GM23338 (cell line): ENCODE measurements around the gene TIMP3. TPM values are rescaled to one million over a fixed set of nuclear protein-coding genes. Genes with fewer than 3 reads are reported as not detected.

ENCODE experiments used
- ATAC-seq: fragments of 200-7000 bp; cut with Tn5 transposase; 3 replicates; pipeline ENCODE4 v1.9.1; 2020
- DNase-seq: peaks from one replicate; pipeline ENCODE4 v3.0.0-alpha.2; 2015; ENCODE audit warnings: low spot score
- H2AFZ ChIP-seq: fragments of 200-600 bp; sonication (generic); 2 replicates; pipeline ENCODE4 v1.8.0; 2016; ENCODE audit warnings: antibody characterized with exemption, mild to moderate bottlenecking, moderate library complexity
- H3F3A ChIP-seq: fragments of 200-600 bp; sonication (generic); replicated peaks from 2 replicates; pipeline ENCODE4 v1.8.0; 2017; ENCODE audit warnings: antibody characterized with exemption, mixed run types, low read depth
- H3K27ac ChIP-seq: fragments of 200-600 bp; sonication (generic); 2 replicates; pipeline ENCODE4 v1.6.1; 2016; ENCODE audit warnings: low read depth
- H3K27me3 ChIP-seq: fragments of 200-600 bp; sonication (generic); 2 replicates; pipeline ENCODE4 v1.8.0; 2016; ENCODE audit warnings: mild to moderate bottlenecking, mixed run types, moderate library complexity; ENCODE audit not compliant: insufficient read depth
- H3K36me3 ChIP-seq: fragments of 200-600 bp; sonication (generic); 2 replicates; pipeline ENCODE4 v1.8.0; 2016; ENCODE audit warnings: mild to moderate bottlenecking; ENCODE audit not compliant: insufficient read depth
- H3K4me1 ChIP-seq: fragments of 200-600 bp; sonication (generic); 2 replicates; pipeline ENCODE4 v1.8.0; 2016; ENCODE audit warnings: mild to moderate bottlenecking, moderate library complexity; ENCODE audit not compliant: insufficient read depth
- H3K4me2 ChIP-seq: fragments of 200-600 bp; sonication (generic); 2 replicates; pipeline ENCODE4 v1.7.1; 2017; ENCODE audit warnings: mixed run types
- H3K4me3 ChIP-seq: fragments of 200-600 bp; sonication (generic); 2 replicates; pipeline ENCODE4 v1.6.1; 2016; ENCODE audit warnings: mixed run types
- H3K79me2 ChIP-seq: fragments of 200-600 bp; sonication (generic); replicated peaks from 2 replicates; pipeline ENCODE4 v1.8.0; 2017; ENCODE audit warnings: mild to moderate bottlenecking; ENCODE audit not compliant: insufficient read depth
- H3K9me2 ChIP-seq: fragments of 200-600 bp; sonication (generic); 2 replicates; pipeline ENCODE4 v1.8.0; 2017; ENCODE audit not compliant: insufficient read depth
- H4K20me1 ChIP-seq: fragments of 200-600 bp; sonication (generic); replicated peaks from 2 replicates; pipeline ENCODE4 v1.8.0; 2017; ENCODE audit warnings: mild to moderate bottlenecking; ENCODE audit not compliant: insufficient read depth
- H3K27ac Mint-ChIP-seq: 2 replicates; pipeline ENCODE4 v1.8.0; 2020; ENCODE audit warnings: inconsistent platforms, mild to moderate bottlenecking, moderate library complexity, mixed read lengths
- H3K27me3 Mint-ChIP-seq: 3 replicates; pipeline ENCODE4 v1.8.0; 2022; ENCODE audit warnings: low read depth, mild to moderate bottlenecking, moderate library complexity, mixed read lengths, inconsistent platforms; ENCODE audit not compliant: insufficient read depth, poor library complexity
- H3K36me3 Mint-ChIP-seq: 3 replicates; pipeline ENCODE4 v1.8.0; 2021; ENCODE audit warnings: low read depth, mild to moderate bottlenecking, inconsistent platforms, moderate library complexity, mixed read lengths
- H3K4me1 Mint-ChIP-seq: 3 replicates; pipeline ENCODE4 v1.8.0; 2020; ENCODE audit warnings: mild to moderate bottlenecking, inconsistent platforms, mixed read lengths
- H3K4me3 Mint-ChIP-seq: 3 replicates; pipeline ENCODE4 v1.8.0; 2021; ENCODE audit warnings: moderate library complexity, mild to moderate bottlenecking, inconsistent platforms, mixed read lengths
- H3K9me3 Mint-ChIP-seq: 3 replicates; pipeline ENCODE4 v1.8.0; 2020; ENCODE audit warnings: moderate library complexity, mild to moderate bottlenecking, inconsistent platforms, mixed read lengths
- CREB1 ChIP-seq: fragments of 250-450 bp; sonication (Bioruptor Pico); IDR thresholded peaks from 2 replicates; pipeline ENCODE4 v1.5.0; 2020; ENCODE audit warnings: low read depth, mild to moderate bottlenecking, moderate library complexity
- EZH2 ChIP-seq: fragments of 200-600 bp; sonication (generic); IDR thresholded peaks from one replicate; pipeline ENCODE4 v1.8.0; 2017; ENCODE audit warnings: antibody characterized with exemption, mild to moderate bottlenecking, low read depth; ENCODE audit not compliant: unreplicated experiment
- EZH2phosphoT487 ChIP-seq: fragments of 200-600 bp; sonication (generic); IDR thresholded peaks from one replicate; pipeline ENCODE4 v1.8.1; 2018; ENCODE audit warnings: antibody characterized with exemption; ENCODE audit not compliant: unreplicated experiment
- POLR2AphosphoS5 ChIP-seq: IDR thresholded peaks from 2 replicates; pipeline ENCODE4 v1.6.1; 2016; ENCODE audit warnings: antibody characterized with exemption, low read depth
- ZNF331 ChIP-seq: fragments of 250-450 bp; sonication (Bioruptor Pico); IDR thresholded peaks from 2 replicates; pipeline ENCODE4 v1.5.0; 2020; ENCODE audit warnings: low read depth, mild to moderate bottlenecking, moderate library complexity
- polyA plus RNA-seq: library from polyadenylated mRNA; unstranded; fragments of >200 nt; fragmentation: Nextera tagmentation; extraction: Ambion mirVana; gene quantifications from 2 replicates; pipeline ENCODE4 v1.2.1, GENCODE V29; 2016
- total RNA-seq: library from RNA; depleted of rRNA; stranded (reverse); fragments of >200 nt; shearing (Covaris generic); gene quantifications from 2 replicates; pipeline ENCODE4 v1.2.3, GENCODE V29; 2014
- TF ChIP-seq, protein P1 (sequence below): IDR thresholded peaks from one replicate; pipeline ENCODE4 v1.6.1; 2018; ENCODE audit warnings: antibody characterized with exemption; ENCODE audit not compliant: unreplicated experiment
- TF ChIP-seq, protein P2 (sequence below), 2 experiments: fragments of 200-600 bp in 1 of 2; sonication (generic) in 1 of 2; conservative IDR thresholded peaks; 2 replicates each; pipeline versions ENCODE4 v1.5.1 to v1.6.1; 2016 to 2017; ENCODE audit warnings: antibody characterized with exemption in 2 of 2, low read depth in 2 of 2, mild to moderate bottlenecking in 2 of 2, moderate library complexity in 1 of 2

Gene TIMP3
- total and polyA plus RNA-seq, 2 experiments from 2014 or later, result 1.4 to 4.3 TPM

DNA sequence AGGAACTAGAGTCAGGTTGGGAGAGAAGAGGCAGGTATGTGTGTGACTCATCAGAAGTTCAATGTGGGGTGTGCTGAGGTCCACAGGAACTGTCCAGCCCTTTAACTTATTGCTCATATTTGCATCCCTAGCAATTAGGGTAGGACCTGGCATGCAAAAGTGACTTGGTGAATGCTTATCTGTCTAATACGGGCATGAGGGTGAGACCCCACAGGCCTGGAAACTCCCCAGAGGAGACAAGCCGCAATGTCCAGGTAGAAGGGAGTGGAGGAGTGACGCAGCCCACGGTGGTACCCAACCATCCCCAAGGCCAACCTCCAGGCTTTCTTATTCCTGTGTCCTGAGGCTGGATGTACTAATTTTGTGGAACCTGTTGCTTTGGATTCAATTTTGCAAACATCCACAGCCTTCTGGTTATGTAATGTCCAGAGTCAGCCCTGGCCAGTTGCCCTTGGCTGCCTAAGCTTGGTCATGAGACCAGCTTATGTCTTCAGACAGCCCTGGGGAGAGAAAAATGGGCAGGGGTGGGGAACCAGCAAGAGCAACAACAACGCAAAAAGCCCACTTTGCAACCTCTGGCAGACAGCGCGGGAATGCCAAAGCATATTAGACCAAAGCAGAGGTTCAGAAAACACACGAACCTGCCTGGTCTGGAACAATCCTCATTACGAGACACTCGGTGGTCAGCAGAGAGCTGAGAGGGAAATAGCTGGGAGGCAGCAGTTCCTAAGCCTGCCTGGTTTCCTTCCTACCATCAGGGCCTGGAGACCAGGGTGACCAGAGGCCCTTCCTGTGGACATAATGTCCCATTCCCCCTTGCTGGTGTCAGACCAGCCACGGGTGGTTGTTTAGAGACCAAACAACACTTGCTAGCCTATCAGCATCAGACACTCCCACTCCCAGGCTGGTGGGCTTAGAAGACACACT lies 49.3 kb downstream of the TIMP3 start:
- Mint-ChIP-seq H3K36me3 (no peaks in the 10 kb centered on the region), H3K4me1 (no peaks in the 10 kb centered on the region), H3K27me3 (peaks cover 2% of the 10 kb centered on the region), H3K4me3 (no peak overlapping the region), H3K9me3 (no peaks in the 10 kb centered on the region), H3K27ac (no peak overlapping the region; the same call in 1 of the 2 replicates)
- Histone ChIP-seq H3K9me2 (no peaks in the 10 kb centered on the region; the same call in 1 of the 2 replicates), H3K4me2 (no peak overlapping the region), H4K20me1 (0 out of 2 replicates have a peak, but pooled peaks cover 12% of the 10 kb centered on the region), H3K27me3 (no peaks in the 10 kb centered on the region), H3F3A (no peaks in the 10 kb centered on the region), H3K36me3 (no peaks in the 10 kb centered on the region), H3K4me3 (no peak overlapping the region), H2AFZ (no peak overlapping the region), H3K27ac (no peak overlapping the region), H3K79me2 (no peaks in the 10 kb centered on the region), H3K4me1 (no peaks in the 10 kb centered on the region)
- ATAC-seq (no peak), DNase-seq (no peak)
- no peak for TF ChIP-seq ZNF331
- TF ChIP-seq POLR2AphosphoS5, result no peak
- TF ChIP-seq, protein P1, sequence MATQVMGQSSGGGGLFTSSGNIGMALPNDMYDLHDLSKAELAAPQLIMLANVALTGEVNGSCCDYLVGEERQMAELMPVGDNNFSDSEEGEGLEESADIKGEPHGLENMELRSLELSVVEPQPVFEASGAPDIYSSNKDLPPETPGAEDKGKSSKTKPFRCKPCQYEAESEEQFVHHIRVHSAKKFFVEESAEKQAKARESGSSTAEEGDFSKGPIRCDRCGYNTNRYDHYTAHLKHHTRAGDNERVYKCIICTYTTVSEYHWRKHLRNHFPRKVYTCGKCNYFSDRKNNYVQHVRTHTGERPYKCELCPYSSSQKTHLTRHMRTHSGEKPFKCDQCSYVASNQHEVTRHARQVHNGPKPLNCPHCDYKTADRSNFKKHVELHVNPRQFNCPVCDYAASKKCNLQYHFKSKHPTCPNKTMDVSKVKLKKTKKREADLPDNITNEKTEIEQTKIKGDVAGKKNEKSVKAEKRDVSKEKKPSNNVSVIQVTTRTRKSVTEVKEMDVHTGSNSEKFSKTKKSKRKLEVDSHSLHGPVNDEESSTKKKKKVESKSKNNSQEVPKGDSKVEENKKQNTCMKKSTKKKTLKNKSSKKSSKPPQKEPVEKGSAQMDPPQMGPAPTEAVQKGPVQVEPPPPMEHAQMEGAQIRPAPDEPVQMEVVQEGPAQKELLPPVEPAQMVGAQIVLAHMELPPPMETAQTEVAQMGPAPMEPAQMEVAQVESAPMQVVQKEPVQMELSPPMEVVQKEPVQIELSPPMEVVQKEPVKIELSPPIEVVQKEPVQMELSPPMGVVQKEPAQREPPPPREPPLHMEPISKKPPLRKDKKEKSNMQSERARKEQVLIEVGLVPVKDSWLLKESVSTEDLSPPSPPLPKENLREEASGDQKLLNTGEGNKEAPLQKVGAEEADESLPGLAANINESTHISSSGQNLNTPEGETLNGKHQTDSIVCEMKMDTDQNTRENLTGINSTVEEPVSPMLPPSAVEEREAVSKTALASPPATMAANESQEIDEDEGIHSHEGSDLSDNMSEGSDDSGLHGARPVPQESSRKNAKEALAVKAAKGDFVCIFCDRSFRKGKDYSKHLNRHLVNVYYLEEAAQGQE, result no peak
- TF ChIP-seq EZH2, result no peak
- TF ChIP-seq EZH2phosphoT487, result no peak
- TF ChIP-seq, protein P2, sequence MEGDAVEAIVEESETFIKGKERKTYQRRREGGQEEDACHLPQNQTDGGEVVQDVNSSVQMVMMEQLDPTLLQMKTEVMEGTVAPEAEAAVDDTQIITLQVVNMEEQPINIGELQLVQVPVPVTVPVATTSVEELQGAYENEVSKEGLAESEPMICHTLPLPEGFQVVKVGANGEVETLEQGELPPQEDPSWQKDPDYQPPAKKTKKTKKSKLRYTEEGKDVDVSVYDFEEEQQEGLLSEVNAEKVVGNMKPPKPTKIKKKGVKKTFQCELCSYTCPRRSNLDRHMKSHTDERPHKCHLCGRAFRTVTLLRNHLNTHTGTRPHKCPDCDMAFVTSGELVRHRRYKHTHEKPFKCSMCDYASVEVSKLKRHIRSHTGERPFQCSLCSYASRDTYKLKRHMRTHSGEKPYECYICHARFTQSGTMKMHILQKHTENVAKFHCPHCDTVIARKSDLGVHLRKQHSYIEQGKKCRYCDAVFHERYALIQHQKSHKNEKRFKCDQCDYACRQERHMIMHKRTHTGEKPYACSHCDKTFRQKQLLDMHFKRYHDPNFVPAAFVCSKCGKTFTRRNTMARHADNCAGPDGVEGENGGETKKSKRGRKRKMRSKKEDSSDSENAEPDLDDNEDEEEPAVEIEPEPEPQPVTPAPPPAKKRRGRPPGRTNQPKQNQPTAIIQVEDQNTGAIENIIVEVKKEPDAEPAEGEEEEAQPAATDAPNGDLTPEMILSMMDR (conservative IDR thresholded peaks at IDR 0.05; ENCODE audit: low read depth in 2 of 2), result no peak
- no peak for TF ChIP-seq CREB1 (CRISPR knock-in tag)
